SIG-M5 treated with dmso at 0.1 percent for 504 hours (cell line): ENCODE measurements around the gene RAD51B.
"Not testable (repeated sequence)": the region's sequence is repeated elsewhere in the genome, so short reads cannot be mapped to it uniquely, and the experiment has no call there.

ENCODE experiments used
- DNase-seq: peaks from one replicate; lab custom pipeline; 2025; ENCODE audit not compliant: unreplicated experiment; lab: John Stamatoyannopoulos, UW

The RAD51B gene

DNA sequence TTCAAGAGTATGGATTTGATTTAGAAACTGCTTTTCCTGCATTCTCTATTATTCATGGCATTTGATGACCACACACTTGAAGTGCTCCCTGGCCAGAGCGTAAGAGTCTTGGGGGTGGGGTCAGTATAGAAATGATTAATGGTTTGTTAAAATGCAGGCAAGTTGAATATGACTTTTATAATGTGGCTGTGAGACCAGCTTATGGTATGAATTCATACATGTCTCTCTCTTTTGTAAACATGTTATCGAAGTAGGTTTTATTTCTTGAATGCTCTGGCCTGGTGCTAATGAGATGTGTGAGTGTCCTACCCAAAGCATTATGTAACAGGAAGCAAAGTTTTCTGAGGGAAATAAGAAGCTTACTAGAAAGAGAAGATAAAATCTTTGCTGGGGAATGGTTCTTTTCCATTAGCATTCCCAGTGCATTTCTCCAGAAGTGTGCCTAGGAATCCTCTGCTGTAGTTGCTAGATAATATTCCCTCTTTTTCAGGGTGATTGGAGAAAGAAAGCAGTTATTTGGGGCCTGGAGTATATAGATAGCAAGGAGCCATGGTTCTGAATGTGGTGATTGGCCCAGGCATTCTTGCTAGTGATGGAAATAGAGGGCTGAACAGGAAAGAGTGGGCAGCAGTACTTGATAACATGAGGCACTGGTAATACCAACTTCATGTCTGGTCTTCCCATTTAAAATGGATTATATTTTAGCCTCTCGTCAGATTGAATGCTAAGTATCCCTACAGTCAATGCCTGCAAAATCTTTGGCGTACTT lies 289.7 kb downstream of the RAD51B start:
- no peak for DNase-seq

DNA sequence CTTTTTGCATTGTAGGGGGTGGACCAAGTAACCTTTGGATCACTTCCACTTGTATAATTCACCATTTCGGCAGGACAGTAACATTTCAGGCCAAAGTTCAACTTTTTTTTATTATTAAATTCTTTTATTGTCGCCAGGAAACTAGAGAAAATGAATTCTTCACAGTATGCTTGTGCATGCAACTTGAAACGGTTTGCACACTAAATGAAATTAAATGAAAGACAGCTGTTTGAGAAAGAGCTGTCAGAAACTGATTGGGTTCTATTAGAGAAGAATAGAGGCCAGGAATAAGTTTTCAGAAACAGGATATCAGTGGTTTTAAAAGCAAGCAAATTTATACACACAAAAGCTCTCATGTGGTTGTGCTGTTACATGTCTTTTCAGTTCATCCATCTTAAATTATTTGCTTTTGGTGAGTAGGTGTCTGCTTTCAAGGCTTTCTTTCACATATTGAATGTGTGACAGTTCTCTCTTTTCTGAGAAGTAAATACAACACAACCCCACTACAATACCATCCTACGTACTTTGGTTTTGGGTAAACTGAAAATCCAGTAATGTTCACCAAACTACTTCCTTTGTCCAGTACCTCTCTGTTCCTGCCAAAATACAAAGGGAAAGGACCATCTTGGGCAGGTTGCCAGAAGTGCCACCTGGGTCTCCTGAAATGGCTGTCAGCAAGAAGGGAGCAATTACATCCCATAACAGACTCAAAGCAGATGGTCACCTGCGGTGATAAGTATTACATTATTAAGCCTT lies 291.7 kb downstream of the RAD51B start:
- DNase-seq, result no peak

- no peak for DNase-seq
Measured at GRCh38 chr14:68111853-68112270, 292.3 kb downstream of the RAD51B start.

GRCh38 chr14:68112442-68112841 lies 292.9 kb downstream of the RAD51B start:
- DNase-seq, result no peak

DNA sequence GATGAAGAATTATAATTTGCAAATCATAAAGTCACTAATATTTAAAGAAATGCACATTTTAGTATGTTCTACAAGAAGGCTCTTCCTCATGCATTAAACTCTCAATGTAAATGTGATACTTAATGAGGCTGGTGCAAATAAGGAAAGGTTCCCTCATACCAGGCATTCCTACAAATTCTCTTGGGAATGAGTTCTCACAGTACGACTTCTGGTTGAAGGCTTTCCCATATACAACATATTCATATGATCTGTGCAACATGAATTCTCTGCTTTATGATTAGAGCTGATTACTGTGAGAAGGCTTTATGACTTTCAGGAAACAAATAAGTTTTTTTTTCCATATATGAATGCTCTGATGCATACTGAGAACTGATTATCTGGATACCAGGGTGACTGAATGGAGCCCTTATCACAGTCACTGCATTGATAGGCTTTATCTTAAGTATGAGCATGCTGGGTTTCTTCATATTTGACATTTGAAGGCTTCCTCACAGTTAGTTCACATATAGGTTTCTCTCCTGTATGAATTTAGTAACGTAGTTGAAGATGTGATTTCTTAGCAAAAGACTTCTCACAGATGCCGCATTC lies 293.9 kb downstream of the RAD51B start:
- DNase-seq, result no peak

GRCh38 chr14:68115952-68116351 lies 296.4 kb downstream of the RAD51B start:
- DNase-seq, result not testable (repeated sequence)

DNA sequence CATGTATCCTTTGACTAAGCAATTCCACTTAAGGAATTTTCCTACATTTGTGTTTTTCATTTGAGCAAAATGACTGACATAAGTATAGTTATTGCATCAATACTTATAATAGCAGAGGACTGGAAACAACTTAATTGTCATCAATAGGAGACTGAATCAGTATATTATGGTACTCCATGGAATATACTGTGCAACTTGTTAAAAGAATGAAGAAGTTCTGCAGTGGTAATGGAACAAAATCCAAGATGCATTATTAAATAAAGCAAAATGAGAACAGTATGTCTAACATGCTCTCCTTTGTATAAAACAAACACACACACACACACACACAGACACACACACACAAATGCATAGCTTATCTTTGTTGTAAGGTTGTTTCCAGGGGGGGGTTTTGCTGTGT lies 303.1 kb downstream of the RAD51B start:
- no peak for DNase-seq

DNA sequence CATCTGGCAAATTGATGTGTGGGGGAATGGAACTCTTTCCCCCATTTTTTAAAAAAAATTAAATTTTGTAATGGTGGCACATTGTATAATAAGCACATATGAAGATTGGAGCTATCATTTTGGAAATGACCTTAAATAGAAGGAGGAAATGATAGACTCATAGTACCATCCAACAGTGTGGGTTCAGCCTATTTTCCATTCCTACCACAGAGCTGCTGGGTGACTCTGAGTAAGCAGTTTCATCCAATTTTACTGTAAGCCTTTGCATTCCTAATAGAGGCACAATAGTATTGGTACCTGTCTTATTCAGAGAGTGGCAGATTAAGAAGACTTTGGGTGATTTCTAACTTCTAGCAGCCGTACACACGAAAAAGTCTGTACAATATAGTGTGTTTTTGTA lies 304.5 kb downstream of the RAD51B start:
- no peak for DNase-seq

DNA sequence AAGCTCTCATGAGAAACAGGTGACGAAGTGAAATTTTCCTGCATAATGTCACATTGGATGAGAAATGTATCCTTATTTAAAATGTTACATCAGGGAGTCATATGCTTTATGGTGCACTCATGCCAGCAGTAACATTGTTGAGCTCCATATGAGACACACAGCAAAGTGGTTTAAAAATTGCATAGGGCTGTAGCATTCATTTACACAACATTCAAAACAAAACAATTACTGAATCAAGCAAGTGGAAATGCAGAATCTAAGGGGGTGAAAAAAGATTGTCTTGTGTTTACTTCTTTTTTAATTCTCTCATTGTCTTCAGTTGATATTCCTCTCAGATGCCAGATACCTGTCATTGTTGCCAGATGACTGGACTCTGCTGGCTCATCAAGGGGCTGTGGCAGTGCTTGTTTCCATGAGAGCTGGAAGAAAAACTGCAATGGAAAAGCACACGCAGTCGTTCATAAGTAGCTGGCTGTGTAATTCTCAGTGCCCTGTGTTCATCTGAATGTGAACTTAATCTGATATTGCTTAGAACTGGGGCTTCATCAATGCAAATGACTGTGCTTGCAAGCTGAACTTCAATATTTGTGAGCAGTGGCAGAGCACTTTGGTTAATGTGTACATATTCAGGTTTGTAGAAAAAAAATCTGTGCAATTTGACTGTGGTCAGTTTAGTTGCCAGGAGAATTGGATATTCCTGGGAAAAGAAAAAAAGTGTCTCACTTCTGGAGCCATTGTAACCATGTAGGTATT lies 305.6 kb downstream of the RAD51B start:
- no peak for DNase-seq

- no peak for DNase-seq
Measured at GRCh38 chr14:68127166-68127565, 307.6 kb downstream of the RAD51B start.

GRCh38 chr14:68131907-68132306 lies 312.3 kb downstream of the RAD51B start:
- no peak for DNase-seq

DNA sequence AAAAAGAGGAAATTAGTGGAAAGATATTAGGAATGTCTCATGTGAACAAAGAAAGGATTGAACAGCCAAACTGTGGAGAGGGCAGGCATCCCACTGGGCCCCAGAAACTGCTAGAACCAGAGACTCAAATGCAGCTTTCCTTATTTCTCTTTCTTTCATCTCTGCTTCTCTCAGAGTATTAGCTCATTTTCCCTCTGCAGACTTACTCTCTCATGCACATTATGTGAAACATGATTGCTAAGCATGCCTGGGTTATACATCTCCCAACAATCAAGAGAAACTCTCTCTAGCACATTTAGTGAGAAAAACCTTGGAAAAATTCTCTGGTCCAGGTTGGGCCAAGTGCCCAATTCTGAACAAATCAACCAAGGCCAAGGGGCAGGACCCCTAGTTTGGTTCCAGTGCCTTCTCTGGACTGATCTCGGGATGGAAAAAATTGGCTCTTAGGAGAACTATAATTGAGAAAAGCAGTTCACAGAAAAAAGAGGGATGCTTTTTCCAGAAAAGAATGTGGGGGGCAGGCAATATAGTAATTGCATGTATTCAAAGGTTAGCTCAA lies 313.1 kb downstream of the RAD51B start:
- no peak for DNase-seq

GRCh38 chr14:68133856-68134255 lies 314.3 kb downstream of the RAD51B start:
- no peak for DNase-seq

- DNase-seq, result no peak
Measured at GRCh38 chr14:68135028-68135427, 315.4 kb downstream of the RAD51B start.

GRCh38 chr14:68135566-68135965 lies 316.0 kb downstream of the RAD51B start:
- no peak for DNase-seq

GRCh38 chr14:68137704-68138619 lies 318.4 kb downstream of the RAD51B start:
- DNase-seq, result peak; percentile 76

- DNase-seq, result no peak
Measured at GRCh38 chr14:68139431-68140075, 320.0 kb downstream of the RAD51B start.

DNA sequence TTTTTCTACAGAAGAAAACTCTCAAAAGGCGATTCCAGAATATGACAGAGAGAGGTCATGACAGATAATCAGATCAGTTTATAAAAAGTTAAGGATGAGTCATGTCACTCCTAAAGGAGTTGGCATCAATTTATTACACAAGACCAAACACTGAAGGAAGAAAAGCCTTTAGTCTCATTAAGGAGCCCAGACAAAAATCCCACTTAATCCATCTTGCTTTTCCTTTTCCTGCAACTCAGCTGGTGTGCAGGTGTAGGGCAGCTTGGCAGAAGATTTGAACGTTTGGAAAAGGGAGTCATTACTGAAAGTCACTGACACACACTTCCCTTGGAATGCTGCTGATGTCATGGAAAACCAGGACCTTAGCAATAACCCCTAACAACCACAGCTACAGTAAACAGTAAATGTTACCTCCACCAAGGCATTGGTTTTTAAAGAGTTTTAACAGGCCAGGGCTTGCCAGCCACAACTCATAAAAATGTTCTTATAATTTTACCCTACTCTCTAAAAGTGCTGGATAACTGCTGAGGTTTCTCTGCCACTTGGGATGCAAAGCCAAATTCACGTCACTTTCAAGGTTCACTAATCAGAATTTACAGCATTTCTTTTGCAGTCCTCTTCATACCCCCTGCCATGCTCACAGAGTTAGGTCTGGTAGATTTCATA lies 320.6 kb downstream of the RAD51B start:
- DNase-seq, result peak; percentile 41

DNA sequence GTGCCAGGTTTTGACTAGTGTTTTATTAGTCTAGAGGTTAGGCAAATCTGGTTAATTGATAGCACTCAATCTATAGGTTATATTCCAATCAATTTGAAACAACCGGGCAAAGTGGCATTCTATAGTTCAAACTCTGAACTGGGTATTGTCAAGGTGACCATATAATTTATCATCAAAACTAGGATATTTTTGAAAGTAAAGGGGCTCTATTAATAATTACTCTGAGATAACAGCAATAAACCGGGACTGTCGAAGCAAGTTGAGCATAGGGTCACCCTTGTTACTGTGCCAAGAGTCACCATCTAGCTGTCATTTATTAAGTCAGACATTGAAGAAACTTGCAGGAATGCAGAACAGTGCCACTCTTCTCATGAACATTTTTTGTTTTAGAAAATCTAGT lies 321.2 kb downstream of the RAD51B start:
- DNase-seq, result no peak
